GM13977 (cell line): ENCODE measurements around the gene KRT7.

ENCODE experiments used
- DNase-seq: peaks from one replicate; pipeline ENCODE4 v3.0.0; 2012; ENCODE audit warnings: low spot score
- CTCF ChIP-seq: IDR thresholded peaks from 2 replicates; pipeline ENCODE4 v1.5.1; 2012; ENCODE audit warnings: mild to moderate bottlenecking, control low read depth; ENCODE audit not compliant: insufficient read depth; ENCODE audit errors: extremely low read depth, missing control alignments
- in situ Hi-C: fragments of 300-500 bp; cut with MboI; formaldehyde crosslinking; loops from one replicate; pipeline ENCODE4 v1.12.0; 2022; ENCODE audit warnings: low sequenced_read_pairs, low pct_unique_long_range_greater_than_20kb, mixed read lengths, inconsistent platforms; ENCODE audit not compliant: unreplicated experiment

The KRT7 gene

GRCh38 chr12:52223406-52224039 is 9.5 kb upstream of the KRT7 start:
- DNase-seq: no peak
- no peak for TF ChIP-seq CTCF
- in situ Hi-C loops: no loop called here

GRCh38 chr12:52224151-52224550 is 8.9 kb upstream of the KRT7 start:
- in situ Hi-C loops: no loop called here
- no peak for DNase-seq
- no peak for TF ChIP-seq CTCF

- DNase-seq: no peak
- no peak for TF ChIP-seq CTCF
- in situ Hi-C loops: no loop called here
These were observed 7.3 kb upstream of the KRT7 start for GRCh38 chr12:52225752-52226151.

- DNase-seq: no peak
- no peak for TF ChIP-seq CTCF
- in situ Hi-C loops: no loop called here
These were observed 6.6 kb upstream of the KRT7 start for GRCh38 chr12:52226446-52226845.

- no peak for TF ChIP-seq CTCF
- no peak for DNase-seq
- in situ Hi-C loops: no loop called here
These were observed 5.4 kb upstream of the KRT7 start for GRCh38 chr12:52227606-52228166.

- DNase-seq: no peak
- TF ChIP-seq CTCF: no peak
- in situ Hi-C loops: no loop called here
These were observed 4.7 kb upstream of the KRT7 start for GRCh38 chr12:52228366-52228765.
